ENCODE data around the gene NDST3.

DNA sequence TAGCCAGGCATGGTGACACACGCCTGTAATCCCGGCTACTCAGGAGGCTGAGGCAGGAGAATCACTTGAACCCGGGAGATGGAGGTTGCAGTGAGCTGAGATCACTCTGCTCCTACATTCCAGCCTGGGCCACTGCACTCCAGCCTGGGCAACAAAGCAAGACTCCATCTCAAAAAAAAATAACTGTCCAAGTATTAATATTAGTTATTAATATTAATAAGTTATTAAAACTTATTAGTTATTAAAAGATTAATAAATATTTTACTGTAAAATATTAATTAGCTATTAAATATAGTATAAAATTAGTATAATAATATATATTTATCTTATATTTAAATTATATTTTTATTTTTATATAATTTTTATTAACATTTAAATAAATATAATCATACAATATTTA is 19.5 kb upstream of the NDST3 start:
- TF ChIP-seq, protein P1, sequence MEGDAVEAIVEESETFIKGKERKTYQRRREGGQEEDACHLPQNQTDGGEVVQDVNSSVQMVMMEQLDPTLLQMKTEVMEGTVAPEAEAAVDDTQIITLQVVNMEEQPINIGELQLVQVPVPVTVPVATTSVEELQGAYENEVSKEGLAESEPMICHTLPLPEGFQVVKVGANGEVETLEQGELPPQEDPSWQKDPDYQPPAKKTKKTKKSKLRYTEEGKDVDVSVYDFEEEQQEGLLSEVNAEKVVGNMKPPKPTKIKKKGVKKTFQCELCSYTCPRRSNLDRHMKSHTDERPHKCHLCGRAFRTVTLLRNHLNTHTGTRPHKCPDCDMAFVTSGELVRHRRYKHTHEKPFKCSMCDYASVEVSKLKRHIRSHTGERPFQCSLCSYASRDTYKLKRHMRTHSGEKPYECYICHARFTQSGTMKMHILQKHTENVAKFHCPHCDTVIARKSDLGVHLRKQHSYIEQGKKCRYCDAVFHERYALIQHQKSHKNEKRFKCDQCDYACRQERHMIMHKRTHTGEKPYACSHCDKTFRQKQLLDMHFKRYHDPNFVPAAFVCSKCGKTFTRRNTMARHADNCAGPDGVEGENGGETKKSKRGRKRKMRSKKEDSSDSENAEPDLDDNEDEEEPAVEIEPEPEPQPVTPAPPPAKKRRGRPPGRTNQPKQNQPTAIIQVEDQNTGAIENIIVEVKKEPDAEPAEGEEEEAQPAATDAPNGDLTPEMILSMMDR (conservative IDR thresholded peaks at IDR 0.05; ENCODE audit: low read length), result no peak
- no peak for TF ChIP-seq EZH2phosphoT487 (IDR thresholded peaks at IDR 0.05; ENCODE audit: borderline replicate concordance, low read depth, low read length)

All from OCI-LY7 (cell line).